A172 (cell line): ENCODE results near the gene SBF2. TPM values are rescaled to one million over a fixed set of nuclear protein-coding genes. Genes with fewer than 3 reads are reported as not detected.
"Not testable (repeated sequence)": the region's sequence is repeated elsewhere in the genome, so short reads cannot be mapped to it uniquely, and the experiment has no call there.

Experiments
- DNase-seq: peaks from one replicate; pipeline ENCODE4 v3.0.0-alpha.2; 2015; ENCODE audit warnings: low spot score
- total RNA-seq: library from RNA; depleted of rRNA; stranded (reverse); fragments of >200 nt; shearing (Covaris generic); gene quantifications from 2 replicates; pipeline ENCODE4 v1.2.3, GENCODE V29; 2014

The SBF2 gene
- total RNA-seq, 1 experiment from 2014 or later, result 34.7 TPM

GRCh38 chr11:10117709-10118351 is 176.2 kb downstream of the SBF2 start:
- DNase-seq, result no peak

- no peak for DNase-seq
Measured at GRCh38 chr11:10116588-10116987, 177.4 kb downstream of the SBF2 start.

DNA sequence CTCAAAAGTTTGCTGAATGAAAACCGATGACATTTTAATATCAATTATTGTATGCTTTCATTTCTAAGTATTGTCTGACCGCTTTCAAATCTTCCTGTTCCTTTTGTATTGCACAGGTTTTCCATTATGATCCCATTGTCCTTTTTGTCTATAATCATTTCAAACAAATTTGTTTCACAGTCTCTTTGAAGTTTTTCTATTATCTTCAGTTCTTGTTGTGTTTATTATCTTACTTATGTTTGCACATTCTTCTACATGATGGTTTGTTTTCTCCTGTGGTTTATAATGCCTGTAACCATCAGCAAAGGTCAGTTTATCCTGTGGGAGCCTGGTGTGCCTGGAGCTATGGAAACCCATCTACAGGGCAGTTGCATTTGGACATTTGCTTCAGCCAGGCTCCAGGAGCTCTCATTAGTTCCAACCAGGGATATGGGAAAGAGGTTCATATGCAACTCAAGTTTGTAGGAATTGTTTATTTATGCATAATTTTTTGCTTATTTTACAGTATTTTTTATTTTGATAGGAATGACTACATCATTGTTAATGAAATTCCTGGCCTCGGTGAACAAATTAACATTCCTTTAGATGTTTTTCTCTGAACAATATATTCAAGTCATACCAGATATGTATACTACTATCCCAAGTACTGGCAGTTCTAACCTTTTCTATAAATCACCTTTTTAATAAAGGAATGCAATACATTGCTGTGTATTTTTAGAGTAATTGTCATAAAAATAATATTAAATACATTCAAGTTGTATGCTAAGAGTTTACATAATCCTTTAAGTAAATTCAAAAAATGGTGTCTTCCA is 179.2 kb downstream of the SBF2 start:
- DNase-seq, result no peak

DNA sequence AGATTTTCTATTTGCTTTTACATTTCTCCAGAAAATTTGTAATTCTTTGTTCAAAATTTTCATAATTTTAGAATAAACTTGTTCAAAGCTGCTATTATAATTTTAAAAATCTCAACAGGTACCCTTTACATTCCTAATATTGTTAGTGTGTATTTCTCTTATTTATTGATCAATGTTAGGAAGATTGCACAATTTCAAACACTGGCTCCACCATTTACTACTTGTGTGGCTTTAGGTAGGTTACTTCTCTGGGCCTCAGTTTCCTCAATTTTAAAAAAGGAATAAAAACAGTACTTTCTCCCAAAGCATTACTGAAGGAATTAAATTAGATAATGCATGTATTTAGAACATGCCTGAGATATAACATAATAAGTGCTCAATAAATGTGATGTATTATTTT is 180.2 kb downstream of the SBF2 start:
- no peak for DNase-seq

- DNase-seq, result no peak
Measured at GRCh38 chr11:10109806-10110205, 184.2 kb downstream of the SBF2 start.

DNA sequence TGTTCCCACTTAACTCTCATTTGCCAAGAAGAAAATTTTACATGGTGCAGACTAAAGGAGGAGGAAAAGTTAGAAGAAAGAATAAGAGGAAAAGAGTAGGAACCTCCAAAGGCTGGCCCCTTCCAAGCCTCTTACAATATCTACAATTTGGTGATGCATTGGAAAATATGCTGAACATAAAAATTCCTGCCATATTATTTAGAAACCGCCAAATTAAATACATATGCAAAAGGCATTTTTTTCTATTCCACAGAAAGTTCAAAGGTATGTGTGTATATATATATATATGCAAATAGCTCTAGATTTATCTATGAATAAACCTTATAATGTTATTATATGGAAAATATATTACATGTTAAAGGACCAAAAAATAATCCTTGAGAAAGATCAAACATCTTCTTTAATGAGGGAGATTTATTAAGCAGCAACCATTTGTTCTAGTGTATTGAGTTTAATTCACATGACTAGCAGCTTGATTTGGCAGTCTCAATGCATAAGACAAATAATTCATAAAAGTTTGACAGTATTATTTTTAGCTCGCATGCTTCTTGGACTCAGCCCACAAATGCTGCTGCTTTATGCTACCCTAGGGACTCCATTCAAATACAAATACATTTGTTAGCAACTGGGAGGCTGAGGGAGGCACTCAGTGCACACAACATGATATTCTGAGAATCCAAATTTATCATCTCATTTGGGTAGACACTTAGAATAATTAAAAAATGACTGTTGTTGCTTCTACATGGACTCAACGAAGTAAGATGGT is 184.9 kb downstream of the SBF2 start:
- DNase-seq, result no peak

DNA sequence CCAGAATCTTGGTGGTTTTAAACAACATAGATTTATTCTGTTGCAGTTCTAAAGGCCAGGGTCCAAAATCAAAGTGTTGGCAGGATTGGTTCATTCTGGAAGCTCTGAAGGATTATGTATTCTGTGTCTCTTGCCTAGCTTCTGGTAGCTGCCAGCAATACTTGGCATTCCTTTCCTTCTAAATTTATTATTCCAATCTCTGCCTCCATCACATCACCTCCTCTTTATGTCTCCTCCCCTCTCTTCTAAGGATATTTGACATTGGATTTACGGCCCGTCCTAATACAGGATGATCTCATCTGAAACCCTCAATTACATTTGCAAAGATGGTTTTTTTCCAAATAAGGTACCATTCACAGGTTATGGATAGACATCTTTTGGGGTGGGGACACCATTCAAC is 186.5 kb downstream of the SBF2 start:
- DNase-seq, result no peak

DNA sequence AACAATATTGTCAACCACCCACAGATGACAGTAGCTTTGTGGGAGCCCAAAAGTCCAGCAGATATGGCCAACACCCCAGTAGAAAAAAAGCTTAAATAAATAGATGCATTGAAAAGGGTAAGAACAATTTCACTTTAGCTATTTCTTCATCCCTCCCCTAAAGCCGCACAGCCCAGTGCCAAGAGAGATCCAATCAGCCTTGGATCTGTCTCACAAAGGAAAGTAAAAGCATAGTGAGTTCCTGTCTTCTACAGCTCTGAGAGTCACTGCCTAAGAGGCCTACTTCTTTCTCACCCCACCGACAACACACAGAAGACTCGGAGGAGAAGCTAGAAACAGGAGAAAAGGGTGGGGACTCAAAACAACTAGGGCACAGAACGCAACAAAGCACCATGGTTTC is 196.4 kb downstream of the SBF2 start:
- no peak for DNase-seq

- no peak for DNase-seq
Measured at GRCh38 chr11:10096987-10097386, 197.0 kb downstream of the SBF2 start.

- no peak for DNase-seq
Measured at GRCh38 chr11:10095412-10096208, 198.4 kb downstream of the SBF2 start.

- DNase-seq, result no peak
Measured at GRCh38 chr11:10092426-10092825, 201.6 kb downstream of the SBF2 start.

DNA sequence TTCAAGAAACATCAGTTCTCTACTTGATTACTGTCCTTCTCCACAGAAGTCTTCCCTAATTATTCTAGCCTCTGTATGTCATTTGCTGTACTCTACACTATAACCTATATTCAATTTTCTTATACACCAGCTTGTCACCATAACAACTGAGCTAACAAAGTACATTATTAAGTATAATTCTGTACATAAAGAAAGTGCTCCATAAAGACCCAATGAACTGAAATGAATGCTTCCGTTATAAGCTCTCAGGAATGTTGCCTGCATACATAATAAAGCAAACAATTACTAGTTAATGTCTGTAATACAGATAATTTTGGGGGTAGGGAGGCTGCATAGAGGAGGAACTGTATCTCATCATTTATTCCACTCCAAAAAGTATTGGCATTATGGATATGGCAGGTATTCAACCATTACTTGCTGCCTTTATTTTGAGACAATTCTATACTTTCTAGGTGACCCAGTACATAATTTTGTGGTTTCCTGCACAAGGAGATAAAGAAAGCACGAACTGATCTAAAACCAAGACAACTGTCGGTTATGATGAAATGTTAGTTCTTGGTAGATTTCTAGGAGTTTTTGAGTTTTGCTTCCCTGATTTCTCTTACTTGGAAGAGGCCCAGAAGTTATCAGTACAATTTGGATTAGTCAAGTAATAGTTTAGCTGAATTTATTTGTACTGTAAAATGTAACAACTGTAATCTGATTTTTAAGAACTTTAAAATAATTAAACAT is 202.5 kb downstream of the SBF2 start:
- no peak for DNase-seq

DNA sequence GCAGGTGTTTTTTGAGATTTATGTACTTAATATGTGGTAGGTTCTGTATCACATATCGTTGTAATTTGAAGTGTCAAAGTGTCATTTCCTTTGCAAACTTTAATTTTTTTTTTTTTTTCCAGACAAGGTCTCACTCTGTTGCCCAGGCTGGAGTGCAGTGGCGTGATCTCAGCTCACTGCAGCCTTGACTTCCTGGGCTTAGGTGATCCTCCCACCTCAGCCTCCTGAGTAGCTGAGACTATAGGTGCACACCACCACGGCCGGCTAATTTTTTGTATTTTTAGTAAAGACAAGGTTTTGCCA is 206.1 kb downstream of the SBF2 start:
- not testable (repeated sequence) for DNase-seq

GRCh38 chr11:10087186-10087922 is 206.7 kb downstream of the SBF2 start:
- DNase-seq, result no peak

DNA sequence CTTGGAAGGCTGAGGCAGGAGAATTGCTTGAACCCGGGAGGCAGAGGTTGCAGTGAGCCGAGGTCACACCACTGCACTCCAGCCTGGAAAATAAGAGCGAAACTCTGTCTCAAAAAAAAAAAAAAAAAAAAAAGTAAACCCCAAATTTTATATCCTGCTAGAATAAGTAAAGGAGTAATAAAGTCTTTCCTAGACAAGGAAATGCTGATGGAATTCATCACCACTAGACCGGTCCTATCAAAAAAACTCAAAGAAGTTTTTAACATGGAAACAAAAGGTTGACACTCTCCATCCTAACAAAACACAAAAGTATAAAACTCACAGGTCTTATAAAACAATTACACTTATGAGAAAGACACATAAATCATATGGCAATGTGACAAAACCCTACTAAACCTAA is 213.9 kb downstream of the SBF2 start:
- DNase-seq, result no peak

DNA sequence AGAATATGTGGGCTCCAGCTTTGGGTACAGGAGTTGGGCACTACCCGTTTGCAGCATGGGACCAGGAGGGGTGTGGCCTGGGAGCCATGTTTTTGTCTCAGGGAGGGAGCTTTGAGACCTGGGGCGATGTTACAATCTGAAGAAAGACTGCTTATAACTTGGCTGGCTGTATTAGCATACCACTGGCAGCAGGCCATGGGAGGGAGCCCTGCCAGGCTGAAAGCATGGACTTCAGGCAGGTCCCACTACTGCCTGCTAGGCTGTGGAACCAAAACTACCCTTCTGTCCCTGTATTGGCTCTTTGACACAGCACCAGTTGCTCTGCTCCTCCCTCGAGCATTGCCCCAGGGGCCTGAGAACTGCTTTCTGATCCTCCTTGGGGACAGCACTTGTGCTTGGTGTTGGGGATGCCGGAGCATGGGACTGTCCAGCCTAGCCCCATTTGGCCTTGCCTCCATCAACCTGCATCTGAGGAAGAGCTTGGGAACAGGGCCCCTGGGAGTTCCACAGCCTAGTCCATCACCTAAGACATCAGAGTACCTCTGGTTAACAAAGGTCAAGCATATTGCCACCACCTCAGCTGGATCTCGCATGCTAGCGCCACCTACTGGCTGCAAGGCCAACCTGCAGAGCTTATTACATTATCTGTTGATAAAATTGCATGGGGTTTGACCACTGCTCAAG is 217.4 kb downstream of the SBF2 start:
- DNase-seq, result peak; percentile 12

GRCh38 chr11:10075141-10075540 is 218.9 kb downstream of the SBF2 start:
- no peak for DNase-seq

DNA sequence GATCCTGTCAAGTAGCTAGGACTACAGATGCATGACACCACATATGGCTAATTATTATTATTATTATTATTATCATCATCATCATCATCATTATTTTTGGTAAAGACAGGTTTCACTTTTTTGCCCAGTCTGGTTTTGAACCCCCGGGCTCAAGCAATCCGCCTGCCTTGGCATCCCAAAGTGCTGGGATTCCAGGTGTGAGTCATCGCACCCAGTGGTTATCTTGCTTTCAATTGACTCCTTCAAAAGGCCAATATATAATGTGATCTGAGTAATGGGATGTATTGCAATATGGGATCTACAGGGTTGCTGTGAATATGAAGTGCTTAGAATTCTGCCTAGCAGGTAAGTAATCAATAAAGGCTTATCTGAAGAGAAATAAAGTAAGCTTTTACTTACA is 221.2 kb downstream of the SBF2 start:
- no peak for DNase-seq

- no peak for DNase-seq
Measured at GRCh38 chr11:10072142-10072541, 221.9 kb downstream of the SBF2 start.
